GM23248 (cell line): ENCODE data around the gene ZMAT5.

Source experiments
- EZH2 ChIP-seq: fragments of 200-600 bp; sonication (generic); IDR thresholded peaks from 2 replicates; pipeline ENCODE4 v1.6.1; 2018; ENCODE audit warnings: antibody characterized with exemption, mild to moderate bottlenecking; ENCODE audit not compliant: insufficient read depth, poor library complexity, severe bottlenecking
- EZH2phosphoT487 ChIP-seq: fragments of 200-600 bp; sonication (generic); IDR thresholded peaks from 2 replicates; pipeline ENCODE4 v1.6.1; 2018; ENCODE audit warnings: antibody characterized with exemption, moderate library complexity, mild to moderate bottlenecking, low read depth; ENCODE audit not compliant: insufficient read depth

DNA sequence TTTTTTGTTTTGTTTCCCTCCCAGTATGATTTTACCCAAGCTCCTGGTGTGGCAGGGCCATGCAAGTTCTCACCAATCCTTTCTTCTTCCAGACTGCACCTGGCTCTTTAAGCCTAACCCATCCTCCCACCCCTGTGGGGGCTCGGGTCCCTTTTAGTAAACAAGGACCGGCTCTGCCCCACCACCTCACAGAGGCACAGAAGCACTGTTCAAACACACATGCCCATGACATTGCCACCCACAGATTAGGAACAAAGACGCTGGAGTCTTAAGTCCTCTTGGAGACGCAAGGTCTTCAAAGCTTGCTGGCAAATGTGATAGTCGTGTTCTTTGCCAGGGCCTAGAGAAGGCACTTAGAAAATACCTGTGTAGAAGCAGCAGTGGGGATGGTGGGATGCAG is 19.2 kb upstream of the ZMAT5 start:
- TF ChIP-seq EZH2 (no peak), EZH2phosphoT487 (no peak)
